ENCODE measurements around the gene PRSS33.

Gene PRSS33

DNA sequence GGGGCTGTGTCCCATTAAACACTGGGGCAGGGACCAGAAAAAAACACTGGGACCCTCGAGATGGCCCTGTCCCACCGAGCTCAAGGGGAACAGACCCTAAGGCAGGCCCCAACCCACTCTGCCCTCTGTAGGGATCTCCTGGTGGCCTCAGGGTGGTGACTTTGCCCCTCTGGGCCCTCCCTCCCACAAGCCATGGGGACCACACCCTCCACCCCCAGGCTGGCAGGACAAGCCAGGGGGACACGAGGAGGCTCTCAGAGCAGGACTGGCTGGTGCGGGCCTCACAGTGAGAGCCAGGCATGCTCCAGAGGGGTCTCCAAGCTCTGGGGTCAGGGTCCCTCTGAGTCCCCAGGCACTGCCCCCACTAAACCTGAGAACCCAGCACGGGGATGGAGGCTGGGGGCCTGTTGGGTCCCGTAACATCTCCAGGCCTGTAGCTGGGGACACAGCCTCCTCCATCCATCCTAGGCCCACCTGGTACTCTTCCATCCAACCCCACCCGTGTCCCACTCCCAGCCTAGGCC is 49.4 kb downstream of the PRSS33 start:
- Histone ChIP-seq H3K9me2 (replicated peaks; ENCODE audit: insufficient read depth, low read length) (no peaks in the 10 kb centered on the region), H2AFZ (ENCODE audit: low read depth, low read length, severe bottlenecking) (no peak overlapping the region), H3K9me3 (ENCODE audit: insufficient read depth, low read length) (no peaks in the 10 kb centered on the region), H3K79me2 (ENCODE audit: insufficient read depth, low read length) (no peaks in the 10 kb centered on the region), H3F3A (ENCODE audit: insufficient read depth) (no peaks in the 10 kb centered on the region), H3K27ac (ENCODE audit: low read depth, low read length) (no peak overlapping the region), H3K4me2 (ENCODE audit: low read depth, low read length, poor library complexity, severe bottlenecking) (no peak overlapping the region), H3K4me3 (ENCODE audit: insufficient read depth, low read length, poor library complexity, severe bottlenecking) (no peak overlapping the region), H3K27me3 (ENCODE audit: low read length) (no peaks in the 10 kb centered on the region), H3K36me3 (ENCODE audit: low read length) (no peaks in the 10 kb centered on the region), H3K9ac (ENCODE audit: low read length) (no peak overlapping the region), H4K20me1 (ENCODE audit: low read depth, low read length) (no peaks in the 10 kb centered on the region)
- no peak for TF ChIP-seq EZH2phosphoT487 (conservative IDR thresholded peaks at IDR 0.05; ENCODE audit: low read length)
- TF ChIP-seq CTCF (IDR thresholded peaks at IDR 0.05; ENCODE audit: insufficient read depth, low read length, poor library complexity, severe bottlenecking) = no peak

DNA sequence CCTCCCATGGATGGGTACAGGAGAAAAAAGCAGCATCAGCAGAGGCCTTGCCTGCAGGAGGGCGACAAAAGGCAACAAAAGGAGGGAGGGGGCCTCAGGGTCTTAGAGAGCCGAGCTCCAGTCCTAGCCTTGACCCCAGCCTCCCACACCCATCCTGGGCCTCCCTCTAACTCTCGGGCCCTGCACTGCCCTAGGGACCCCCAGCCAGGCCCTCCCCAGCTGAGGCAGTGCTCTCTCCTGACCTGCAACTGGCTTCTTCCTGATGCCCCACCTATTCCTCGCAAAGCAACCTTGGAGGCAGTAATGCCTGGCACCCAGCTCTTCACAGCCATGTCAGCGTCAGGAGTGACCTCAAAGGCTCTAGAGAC is 50.1 kb downstream of the PRSS33 start:
- no peaks in the 10 kb centered on the region for H3K27me3 ChIP-seq (ENCODE audit: low read length)
- no peaks in the 10 kb centered on the region for H3K9me3 ChIP-seq (ENCODE audit: insufficient read depth, low read length)
- H4K20me1 ChIP-seq (ENCODE audit: low read depth, low read length) = no peaks in the 10 kb centered on the region
- no peaks in the 10 kb centered on the region for H3F3A ChIP-seq (ENCODE audit: insufficient read depth)
- H3K4me2 ChIP-seq (ENCODE audit: low read depth, low read length, poor library complexity, severe bottlenecking) = no peak overlapping the region
- H3K27ac ChIP-seq (ENCODE audit: low read depth, low read length) = no peak overlapping the region
- H3K9me2 ChIP-seq (replicated peaks; ENCODE audit: insufficient read depth, low read length) = no peaks in the 10 kb centered on the region
- H3K9ac ChIP-seq (ENCODE audit: low read length) = no peak overlapping the region
- TF ChIP-seq EZH2phosphoT487 (conservative IDR thresholded peaks at IDR 0.05; ENCODE audit: low read length) (no peak), CTCF (IDR thresholded peaks at IDR 0.05; ENCODE audit: insufficient read depth, low read length, poor library complexity, severe bottlenecking) (no peak)
- no peaks in the 10 kb centered on the region for H3K36me3 ChIP-seq (ENCODE audit: low read length)
- no peak overlapping the region for H3K4me3 ChIP-seq (ENCODE audit: insufficient read depth, low read length, poor library complexity, severe bottlenecking)
- H2AFZ ChIP-seq (ENCODE audit: low read depth, low read length, severe bottlenecking) = no peak overlapping the region
- no peaks in the 10 kb centered on the region for H3K79me2 ChIP-seq (ENCODE audit: insufficient read depth, low read length)

GRCh38 chr16:2736476-2737237 is 50.7 kb downstream of the PRSS33 start:
- no peak overlapping the region for H2AFZ ChIP-seq (ENCODE audit: low read depth, low read length, severe bottlenecking)
- TF ChIP-seq CTCF (IDR thresholded peaks at IDR 0.05; ENCODE audit: insufficient read depth, low read length, poor library complexity, severe bottlenecking) = no peak
- no peak for TF ChIP-seq EZH2phosphoT487 (conservative IDR thresholded peaks at IDR 0.05; ENCODE audit: low read length)

More at GRCh38 chr16:2736476-2737237, 50.7 kb downstream of the PRSS33 start:
- no peak overlapping the region for H3K4me2 ChIP-seq (ENCODE audit: low read depth, low read length, poor library complexity, severe bottlenecking)
- no peaks in the 10 kb centered on the region for H3K9me2 ChIP-seq (replicated peaks; ENCODE audit: insufficient read depth, low read length)
- H4K20me1 ChIP-seq (ENCODE audit: low read depth, low read length) = no peaks in the 10 kb centered on the region
- no peaks in the 10 kb centered on the region for H3K79me2 ChIP-seq (ENCODE audit: insufficient read depth, low read length)
- no peaks in the 10 kb centered on the region for H3K27me3 ChIP-seq (ENCODE audit: low read length)
- H3K36me3 ChIP-seq (ENCODE audit: low read length) = no peaks in the 10 kb centered on the region
- no peaks in the 10 kb centered on the region for H3F3A ChIP-seq (ENCODE audit: insufficient read depth)
- no peak overlapping the region for H3K9ac ChIP-seq (ENCODE audit: low read length)
- H3K27ac ChIP-seq (ENCODE audit: low read depth, low read length) = no peak overlapping the region
- no peaks in the 10 kb centered on the region for H3K9me3 ChIP-seq (ENCODE audit: insufficient read depth, low read length)
- H3K4me3 ChIP-seq (ENCODE audit: insufficient read depth, low read length, poor library complexity, severe bottlenecking) = no peak overlapping the region

All from SU-DHL-6 (cell line).